Fibroblast of villous mesenchyme (primary cell): ENCODE measurements around the gene METTL16. TPM values are rescaled to one million over a fixed set of nuclear protein-coding genes. Genes with fewer than 3 reads are reported as not detected.

Experiments
- DNase-seq: peaks from one replicate; pipeline ENCODE4 v3.0.0-alpha.2; 2010; ENCODE audit warnings: low read depth
- H3K4me3 ChIP-seq: 2 replicates; pipeline ENCODE4 v1.5.1; 2011; ENCODE audit warnings: low read depth, mild to moderate bottlenecking, low read length
- CTCF ChIP-seq: IDR thresholded peaks from 2 replicates; pipeline ENCODE4 v1.5.1; 2012; ENCODE audit warnings: low read depth, mild to moderate bottlenecking, low read length; ENCODE audit not compliant: insufficient read depth
- total RNA-seq: library from RNA; depleted of rRNA; stranded (reverse); fragments of >200 nt; gene quantifications from 2 replicates; pipeline ENCODE4 v1.2.3, GENCODE V29; 2012

Gene METTL16
- total RNA-seq, 1 donor, result 16.8 TPM

GRCh38 chr17:2397247-2398171 is 114.2 kb downstream of the METTL16 start:
- TF ChIP-seq CTCF, result no peak
- DNase-seq, result no peak
- H3K4me3 ChIP-seq, result peak overlapping the region; percentile 37

- H3K4me3 ChIP-seq, result peak overlapping the region; percentile 52
- peak; percentile 100 for DNase-seq
- TF ChIP-seq CTCF, result no peak
These were observed 115.0 kb downstream of the METTL16 start for GRCh38 chr17:2396568-2397246.

GRCh38 chr17:2396192-2396567 is 115.5 kb downstream of the METTL16 start:
- H3K4me3 ChIP-seq, result peak overlapping the region; percentile 52
- TF ChIP-seq CTCF, result no peak
- DNase-seq, result no peak

- peak; percentile 25 for TF ChIP-seq CTCF
- no peak overlapping the region for H3K4me3 ChIP-seq
- peak; percentile 79 for DNase-seq
These were observed 116.2 kb downstream of the METTL16 start for GRCh38 chr17:2395258-2396181.

GRCh38 chr17:2394775-2395201 is 116.9 kb downstream of the METTL16 start:
- no peak for TF ChIP-seq CTCF
- DNase-seq, result no peak
- no peak overlapping the region for H3K4me3 ChIP-seq
